PC-3 (cell line): ENCODE measurements around the gene HS2ST1.

ENCODE experiments used
- CTCF ChIP-seq: fragments of 300-600 bp; sonication (generic); conservative IDR thresholded peaks from 2 replicates; pipeline ENCODE4 v1.5.1; 2017; ENCODE audit warnings: antibody characterized with exemption, low read depth, mild to moderate bottlenecking, low read length
- EZH2 ChIP-seq: fragments of 300-600 bp; sonication (generic); IDR thresholded peaks from one replicate; pipeline ENCODE4 v1.6.1; 2017; ENCODE audit warnings: antibody characterized with exemption, mild to moderate bottlenecking, low read length; ENCODE audit not compliant: unreplicated experiment

GRCh38 chr1:86913896-86914600, 387 bp upstream of the HS2ST1 start, which contains the start of gene SELENOF:
- TF ChIP-seq CTCF (no peak), EZH2 (no peak)
